Measurements from ENCODE around the gene ERVV-1. TPM values are rescaled to one million over a fixed set of nuclear protein-coding genes. Genes with fewer than 3 reads are reported as not detected.

ERVV-1 gene
- total and polyA plus RNA-seq, 2 of the 4 experiments (the other 2 are of a cell fraction) = not detected

DNA sequence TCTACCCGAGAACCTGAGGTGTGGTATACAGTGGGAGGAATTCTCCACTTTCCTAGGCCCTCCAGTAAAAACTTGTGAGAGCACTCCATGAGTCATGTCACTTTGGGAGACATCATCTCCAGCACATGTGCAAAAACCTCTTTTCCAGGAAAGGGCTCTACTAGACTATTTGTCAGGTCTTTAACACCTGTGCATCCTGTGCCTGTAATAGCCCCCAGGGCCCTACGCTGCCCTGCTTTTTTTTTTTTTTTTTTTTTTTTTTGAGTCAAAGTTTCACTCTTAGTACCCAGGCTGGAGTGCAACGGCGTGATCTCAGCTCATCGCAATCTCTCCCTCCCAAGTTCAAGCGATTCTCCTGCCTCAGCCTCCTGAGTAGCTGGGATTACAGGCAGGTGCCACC, 1.7 kb upstream of the ERVV-1 start:
- dilution Hi-C loops (cut with HindIII; ENCODE audit: low sequenced_read_pairs, unreplicated experiment) = no loop called here
- POLR2A ChIA-PET (ENCODE audit: unreplicated experiment) = no interaction called here

More for the DNA sequence above, 1.7 kb upstream of the ERVV-1 start:
- H2AFZ ChIP-seq (replicated peaks; ENCODE audit: low read length, poor library complexity) = no peak overlapping the region
- H3K4me1 ChIP-seq (ENCODE audit: control insufficient read depth, insufficient read depth, low read length) = no peaks in the 10 kb centered on the region
- no peak overlapping the region for H3K27ac ChIP-seq (ENCODE audit: insufficient read depth, low read length)
- H2AK5ac ChIP-seq (ENCODE audit: low read depth, low read length) = no peak overlapping the region
- H2AK9ac ChIP-seq (replicated peaks; ENCODE audit: low read depth, low read length, poor library complexity) = no peak overlapping the region
- no peak overlapping the region for H3K9ac ChIP-seq (ENCODE audit: low read depth, low read length)
- H4K20me1 ChIP-seq (ENCODE audit: insufficient read depth, low read length) = no peaks in the 10 kb centered on the region
- no peak overlapping the region for H2BK120ac ChIP-seq (ENCODE audit: low read depth, low read length)
- H3K18ac ChIP-seq (ENCODE audit: low read depth, low read length) = no peak overlapping the region
- in situ Hi-C loops (cut with MboI; ENCODE audit: low sequenced_read_pairs) = no loop called here
- no peak overlapping the region for H3K4me3 ChIP-seq (ENCODE audit: insufficient read depth, low read depth, low read length)
- H3K9me3 ChIP-seq (ENCODE audit: control insufficient read depth, insufficient read depth, low read length) = peaks cover 23% of the 10 kb centered on the region
- CTCF ChIA-PET = no interaction called here
- no TSS peak for BruUV-seq (replicated peaks)
- H3K79me1 ChIP-seq (ENCODE audit: low read depth in 1 of 2, low read length in 2 of 2) = no peaks in the 10 kb centered on the region
- no peak for ATAC-seq (ENCODE audit: low read depth)
- no peaks in the 10 kb centered on the region for H3K9me1 ChIP-seq (ENCODE audit: insufficient read depth, low read length)
- no peak overlapping the region for H3K4me2 ChIP-seq (ENCODE audit: low read depth, low read length)
- no peaks in the 10 kb centered on the region for H3K36me3 ChIP-seq (ENCODE audit: control insufficient read depth, insufficient read depth, low read length)
- DNase-seq = no peak
- no peak overlapping the region for H2BK15ac ChIP-seq (ENCODE audit: low read depth, low read length)
- no peak overlapping the region for H3K4ac ChIP-seq (ENCODE audit: low read depth, low read length)
- no peak overlapping the region for H3K14ac ChIP-seq (replicated peaks; ENCODE audit: low read depth, low read length)
- no peaks in the 10 kb centered on the region for H3K27me3 ChIP-seq (ENCODE audit: control insufficient read depth, insufficient read depth, low read length)
- H3K23ac ChIP-seq (ENCODE audit: low read depth, low read length) = no peak overlapping the region
- no peak overlapping the region for H3K56ac ChIP-seq (ENCODE audit: extremely low read depth, insufficient read depth, low read length)
- no peak overlapping the region for H4K5ac ChIP-seq (ENCODE audit: low read depth, low read length)
- no peak overlapping the region for H4K91ac ChIP-seq (ENCODE audit: insufficient read depth, low read depth, low read length)
- no peak overlapping the region for H4K8ac ChIP-seq (ENCODE audit: low read depth in 2 of 2, low read length in 2 of 2)
- H2BK5ac ChIP-seq (ENCODE audit: low read depth, low read length, poor library complexity, severe bottlenecking) = no peak overlapping the region
- intact Hi-C loops (cut with micrococcal nuclease) = no loop called here
- no CpG with 5 or more reads among the region's 6 CpGs for WGBS, 2 experiments (ENCODE audit: extremely low coverage in 2 of 2, insufficient read length in 1 of 2)
- H2BK20ac ChIP-seq (ENCODE audit: low read depth, low read length) = no peak overlapping the region
- no peak for TF ChIP-seq SMC3 (IDR thresholded peaks at IDR 0.05; ENCODE audit: low read depth, low read length)
- no peak for TF ChIP-seq ELK1 (IDR thresholded peaks at IDR 0.05; ENCODE audit: borderline replicate concordance, low read depth, low read length)
- TF ChIP-seq CTCF (conservative IDR thresholded peaks at IDR 0.05; ENCODE audit: low read depth, low read length) = no peak
- TF ChIP-seq RFX5 (IDR thresholded peaks at IDR 0.05; ENCODE audit: low read depth, low read length) = no peak
- TF ChIP-seq POLR2A (IDR thresholded peaks at IDR 0.05; ENCODE audit: low read depth, low read length) = no peak
- TF ChIP-seq, protein P1, sequence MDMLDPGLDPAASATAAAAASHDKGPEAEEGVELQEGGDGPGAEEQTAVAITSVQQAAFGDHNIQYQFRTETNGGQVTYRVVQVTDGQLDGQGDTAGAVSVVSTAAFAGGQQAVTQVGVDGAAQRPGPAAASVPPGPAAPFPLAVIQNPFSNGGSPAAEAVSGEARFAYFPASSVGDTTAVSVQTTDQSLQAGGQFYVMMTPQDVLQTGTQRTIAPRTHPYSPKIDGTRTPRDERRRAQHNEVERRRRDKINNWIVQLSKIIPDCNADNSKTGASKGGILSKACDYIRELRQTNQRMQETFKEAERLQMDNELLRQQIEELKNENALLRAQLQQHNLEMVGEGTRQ (IDR thresholded peaks at IDR 0.05; ENCODE audit: low read depth, low read length) = no peak
- TF ChIP-seq RCOR1 (IDR thresholded peaks at IDR 0.05; ENCODE audit: insufficient replicate concordance, low read length) = no peak
- TF ChIP-seq MAFK (IDR thresholded peaks at IDR 0.05; ENCODE audit: low read depth, low read length) = no peak
- TF ChIP-seq MAZ (IDR thresholded peaks at IDR 0.05; ENCODE audit: borderline replicate concordance, low read depth, low read length) = no peak
- no peak for TF ChIP-seq BHLHE40 (IDR thresholded peaks at IDR 0.05; ENCODE audit: low read depth, low read length)
- TF ChIP-seq CHD1 (IDR thresholded peaks at IDR 0.05; ENCODE audit: low read depth, low read length) = no peak
- no peak for TF ChIP-seq MXI1 (IDR thresholded peaks at IDR 0.05; ENCODE audit: borderline replicate concordance, low read depth, low read length)
- no peak for TF ChIP-seq RAD21 (IDR thresholded peaks at IDR 0.05; ENCODE audit: low read length)
- no peak for TF ChIP-seq FOS (IDR thresholded peaks at IDR 0.05; ENCODE audit: low read depth, low read length)

Data from IMR-90 (cell line).